HUES64 (cell line): ENCODE results near the gene ASCC3.

Experiments
- H3K27ac ChIP-seq: 2 replicates; pipeline ENCODE4 v1.7.0; 2013; ENCODE audit warnings: low read depth, low read length, inconsistent platforms
- H3K27me3 ChIP-seq: 2 replicates; pipeline ENCODE4 v1.6.1; 2013; ENCODE audit warnings: mild to moderate bottlenecking, low read length; ENCODE audit not compliant: insufficient read depth
- H3K36me3 ChIP-seq: 2 replicates; pipeline ENCODE4 v1.6.1; 2013; ENCODE audit warnings: mild to moderate bottlenecking, low read length; ENCODE audit not compliant: insufficient read depth
- H3K4me1 ChIP-seq: 2 replicates; pipeline ENCODE4 v1.6.1; 2013; ENCODE audit warnings: mild to moderate bottlenecking, low read length, moderate library complexity; ENCODE audit not compliant: insufficient read depth
- H3K4me3 ChIP-seq: 2 replicates; pipeline ENCODE4 v1.5.1; 2013; ENCODE audit warnings: mild to moderate bottlenecking, low read length, moderate library complexity
- H3K9ac ChIP-seq: 2 replicates; pipeline ENCODE4 v1.6.1; 2013; ENCODE audit warnings: mild to moderate bottlenecking, low read depth, low read length
- H3K9me3 ChIP-seq: 2 replicates; pipeline ENCODE4 v1.6.1; 2013; ENCODE audit warnings: low read depth, low read length; ENCODE audit not compliant: insufficient read depth
- WGBS: fragments of 150-250, 120-280 bp; methylation state at CpG from one replicate; pipeline ENCODE4 v1.1.7; 2013; ENCODE audit warnings: missing lambda C conversion rate; 5-methylcytosine and 5-hydroxymethylcytosine counted together

ASCC3 gene

DNA sequence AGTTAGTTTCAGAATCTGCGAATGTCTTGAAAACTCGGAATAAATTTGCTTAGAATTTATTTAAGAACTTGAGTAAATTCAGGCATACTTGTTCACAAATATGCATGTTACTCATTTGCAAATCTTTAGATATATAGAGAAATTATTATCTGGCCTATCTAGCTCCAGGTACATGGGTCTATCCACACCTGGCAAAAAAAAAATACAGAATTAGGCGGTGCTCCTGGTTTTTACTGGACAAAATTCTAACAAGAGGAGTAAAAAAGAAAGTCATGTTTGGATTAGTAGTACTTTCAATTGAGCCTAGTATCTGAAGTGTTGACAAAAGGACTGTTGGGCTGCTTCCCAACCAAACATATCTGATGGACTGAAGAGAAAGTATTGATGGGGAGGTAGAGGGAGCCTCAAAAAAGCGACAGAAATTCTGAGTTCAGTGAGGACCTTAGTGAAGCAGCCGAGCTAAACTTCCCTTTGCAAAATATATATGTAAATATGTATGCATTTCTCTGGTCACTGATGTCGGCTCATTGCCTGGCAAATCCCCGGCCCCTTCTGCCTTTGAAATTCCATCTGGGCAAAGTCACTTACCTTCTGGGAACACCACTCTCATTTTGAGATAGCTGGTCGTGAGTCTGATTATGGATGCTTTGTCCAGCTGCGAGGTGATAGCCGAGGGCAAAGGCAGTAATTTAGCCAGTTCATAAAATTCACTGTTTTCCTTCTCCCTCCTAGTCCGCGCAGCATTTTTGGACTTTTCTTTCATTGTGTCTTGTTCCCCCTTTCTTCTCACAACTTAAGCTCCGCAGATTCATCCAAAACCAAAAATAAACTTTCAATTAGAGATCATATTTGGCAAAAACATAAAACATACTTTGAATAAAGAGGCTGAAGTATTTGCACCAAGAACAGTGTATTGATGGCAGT, 418.2 kb downstream of the ASCC3 start:
- Histone ChIP-seq H3K9me3 (no peaks in the 10 kb centered on the region), H3K27me3 (peaks cover 100% of the 10 kb centered on the region), H3K4me1 (peaks cover 54% of the 10 kb centered on the region), H3K4me3 (no peak overlapping the region), H3K9ac (no peak overlapping the region), H3K27ac (no peak overlapping the region), H3K36me3 (no peaks in the 10 kb centered on the region)
- WGBS, result 2% methylated on average over 13 of the region's 13 CpGs

DNA sequence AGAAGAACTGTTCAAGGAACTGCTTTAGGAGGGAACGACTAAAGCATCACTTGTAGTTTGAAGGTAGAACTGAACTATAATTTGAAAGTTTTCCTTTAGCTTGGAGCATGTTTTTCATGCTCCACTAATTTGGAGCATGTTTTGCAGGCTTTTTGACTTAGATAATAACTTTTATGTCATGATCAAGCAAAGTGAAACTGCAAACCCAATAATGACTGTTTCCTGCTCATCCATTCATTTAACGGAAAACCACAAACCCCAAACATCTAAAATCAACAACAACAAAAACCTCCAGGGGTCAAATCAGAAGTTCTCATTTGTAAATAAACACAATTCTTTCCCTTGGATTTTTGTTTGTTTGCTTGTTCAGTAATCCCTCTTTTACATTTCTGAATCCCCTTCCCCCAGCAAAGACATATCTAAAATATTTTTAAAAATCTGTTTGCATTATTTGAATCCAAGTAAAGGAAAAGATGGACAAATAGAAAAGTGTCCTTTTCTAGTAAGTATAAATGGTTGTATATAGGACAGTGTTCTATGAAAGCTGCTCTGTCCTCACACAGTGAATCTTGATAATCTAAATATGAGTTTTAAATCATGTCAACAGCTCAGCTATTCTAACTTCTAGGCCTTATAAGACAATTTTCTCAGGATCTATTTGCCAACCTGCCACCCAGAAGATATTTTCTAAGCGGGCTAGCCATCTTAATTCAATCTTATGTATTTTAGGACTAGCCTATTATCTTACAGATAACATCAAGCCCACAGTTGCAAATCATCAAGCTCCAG, 419.0 kb downstream of the ASCC3 start:
- Histone ChIP-seq H3K9ac (no peak overlapping the region), H3K36me3 (no peaks in the 10 kb centered on the region), H3K27me3 (peaks cover 100% of the 10 kb centered on the region), H3K27ac (no peak overlapping the region), H3K9me3 (no peaks in the 10 kb centered on the region), H3K4me3 (no peak overlapping the region), H3K4me1 (peaks cover 52% of the 10 kb centered on the region)
- WGBS, result 4% methylated on average over 3 of the region's 3 CpGs

DNA sequence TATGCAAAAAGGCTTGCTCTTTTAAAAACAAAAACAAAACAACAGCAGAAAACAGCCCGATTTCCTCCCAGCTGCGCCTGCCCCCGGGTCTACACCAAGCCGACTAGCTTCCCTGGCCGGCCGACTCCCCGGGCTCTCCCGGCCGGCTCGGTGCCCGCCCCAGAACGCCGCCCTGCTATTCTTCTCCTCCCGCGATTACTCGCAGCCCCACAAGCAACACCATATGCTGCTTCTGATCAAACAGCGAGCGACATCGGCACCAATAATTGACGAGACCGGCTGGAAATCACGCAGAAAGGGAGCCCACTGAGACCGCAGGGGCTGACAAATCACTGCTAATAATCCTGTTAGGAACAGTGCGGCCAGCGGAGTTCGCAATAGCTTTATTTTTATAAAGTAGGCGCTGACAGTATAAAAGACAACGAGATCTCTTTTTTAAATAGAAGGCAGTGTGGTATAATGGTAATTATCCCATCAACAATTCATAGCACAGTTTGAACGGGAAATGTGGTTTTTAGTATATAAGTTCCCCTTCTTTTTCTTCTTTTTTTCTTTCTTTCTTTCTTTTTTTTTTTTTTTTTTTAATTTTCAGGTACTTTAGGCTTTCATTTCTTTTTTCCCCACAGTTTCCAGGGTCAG, 419.7 kb downstream of the ASCC3 start:
- no peaks in the 10 kb centered on the region for H3K36me3 ChIP-seq
- under 1% methylated on average over 27 of the region's 29 CpGs for WGBS
- no peaks in the 10 kb centered on the region for H3K9me3 ChIP-seq
- peaks cover 100% of the 10 kb centered on the region for H3K27me3 ChIP-seq
- no peak overlapping the region for H3K27ac ChIP-seq
- H3K4me1 ChIP-seq, result peaks cover 55% of the 10 kb centered on the region
- H3K4me3 ChIP-seq, result 0 out of 2 replicates have a peak overlapping the region, but pooled peaks have one; percentile 13
- no peak overlapping the region for H3K9ac ChIP-seq

DNA sequence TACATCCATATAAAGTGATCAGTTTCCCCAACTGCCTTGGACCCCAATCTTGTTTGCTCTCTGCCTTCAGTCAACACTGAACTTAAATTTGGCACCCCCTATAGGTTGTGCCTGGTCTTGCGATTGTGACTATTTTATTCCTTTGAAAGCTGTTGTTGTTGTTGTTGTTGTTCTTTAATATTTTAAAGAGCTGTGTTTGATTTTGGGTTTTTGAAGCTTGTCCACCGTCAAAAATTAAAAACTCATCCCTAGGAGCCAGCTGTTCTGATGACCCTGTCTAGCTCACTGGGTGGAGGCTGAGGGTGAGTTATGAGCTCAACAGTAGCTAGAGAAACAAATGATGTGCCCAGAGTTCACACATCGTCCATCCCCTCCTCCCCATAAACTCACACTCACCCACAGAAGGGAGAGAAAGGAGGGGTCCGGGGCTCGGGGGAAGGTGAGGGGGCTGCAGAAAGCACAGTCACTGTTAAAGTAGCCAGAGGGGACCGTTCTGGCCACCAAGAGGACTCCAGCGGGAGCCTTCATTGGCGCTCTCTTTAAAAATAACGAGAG, 420.4 kb downstream of the ASCC3 start:
- Histone ChIP-seq H3K4me1 (peaks cover 50% of the 10 kb centered on the region), H3K27ac (no peak overlapping the region), H3K36me3 (no peaks in the 10 kb centered on the region), H3K27me3 (peaks cover 100% of the 10 kb centered on the region), H3K4me3 (0 out of 2 replicates have a peak overlapping the region, but pooled peaks have one; percentile 13), H3K9me3 (no peaks in the 10 kb centered on the region), H3K9ac (no peak overlapping the region)
- WGBS, result 0% methylated on average over 6 of the region's 9 CpGs

DNA sequence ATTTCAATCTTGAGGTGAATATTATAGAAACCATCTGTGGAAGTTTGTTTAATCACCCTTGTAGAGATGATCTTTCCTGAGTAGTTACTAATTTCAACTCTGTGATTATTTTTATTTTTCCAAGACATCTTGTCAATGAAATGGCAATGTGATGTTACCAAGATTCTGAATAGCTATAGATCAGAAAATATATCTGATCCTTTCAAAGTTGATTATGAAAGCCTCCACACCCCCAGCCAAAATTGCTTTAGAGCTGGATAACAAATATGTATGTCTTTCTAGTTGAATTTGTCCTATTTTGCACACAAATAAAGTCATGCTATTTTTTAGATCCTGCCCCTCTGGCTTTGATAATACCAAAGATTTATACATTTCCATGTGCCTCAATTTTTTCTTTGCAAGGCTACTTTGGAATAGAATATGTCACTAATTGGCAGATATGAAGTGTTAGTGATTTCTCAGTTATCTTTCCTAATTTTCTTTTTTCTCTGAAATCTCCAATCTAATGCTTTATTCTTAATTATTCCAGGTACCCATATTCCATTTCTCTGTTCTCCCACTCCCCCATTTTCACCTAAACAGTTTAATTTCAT, 421.4 kb downstream of the ASCC3 start:
- Histone ChIP-seq H3K9ac (no peak overlapping the region), H3K36me3 (no peaks in the 10 kb centered on the region), H3K27ac (no peak overlapping the region), H3K9me3 (no peaks in the 10 kb centered on the region), H3K27me3 (peaks cover 100% of the 10 kb centered on the region), H3K4me3 (no peak overlapping the region), H3K4me1 (peaks cover 53% of the 10 kb centered on the region)

DNA sequence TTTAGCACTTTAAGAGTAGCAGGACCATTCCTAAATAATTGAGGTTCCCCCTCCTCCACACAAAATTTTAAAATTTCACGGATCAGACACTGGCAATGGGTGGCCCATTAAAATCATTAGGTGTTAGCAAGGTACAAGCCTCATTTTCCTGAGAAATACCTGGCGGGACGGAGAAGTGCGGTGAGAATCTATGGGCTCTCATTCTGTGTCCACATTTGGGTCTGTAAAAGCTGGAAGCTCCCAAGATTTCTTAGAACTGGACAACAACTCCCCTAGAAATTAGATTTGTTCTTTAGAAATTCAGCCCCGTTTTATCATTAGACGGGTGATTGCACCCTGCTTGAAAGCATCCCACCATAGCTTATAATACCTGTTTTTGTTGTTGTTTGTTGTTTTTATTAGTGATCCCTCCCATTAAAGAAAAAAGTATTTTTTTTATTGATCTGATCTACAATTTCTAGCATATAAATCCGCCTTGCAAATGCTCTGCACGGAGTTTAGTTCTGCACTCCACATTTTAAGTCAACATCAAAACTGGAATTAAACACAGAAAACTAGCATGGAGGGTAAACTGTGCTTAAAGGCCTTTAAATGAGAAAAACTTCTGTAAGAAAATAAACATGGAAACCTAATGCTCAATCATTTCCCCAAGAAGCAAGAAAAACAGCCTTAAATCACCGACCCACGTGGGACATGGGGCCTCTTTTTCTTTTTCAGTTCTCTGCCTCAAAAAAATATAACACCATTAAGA, 422.1 kb downstream of the ASCC3 start:
- peak overlapping the region; percentile 38 for H3K4me3 ChIP-seq
- H3K9ac ChIP-seq, result no peak overlapping the region
- 7% methylated on average over 8 of the region's 10 CpGs for WGBS
- H3K4me1 ChIP-seq, result peaks cover 54% of the 10 kb centered on the region
- H3K36me3 ChIP-seq, result no peaks in the 10 kb centered on the region
- no peak overlapping the region for H3K27ac ChIP-seq
- H3K27me3 ChIP-seq, result peaks cover 100% of the 10 kb centered on the region
- H3K9me3 ChIP-seq, result no peaks in the 10 kb centered on the region
